HG03442 (cell line): ENCODE results near the gene OR10G8.
A peak's percentile ranks its signal among the peaks of the same experiment; 100 is the strongest.

ENCODE experiments used
- ATAC-seq: cut with Tn5 transposase; IDR thresholded peaks from one replicate; pipeline ENCODE4 v1.9.1; 2021; ENCODE audit warnings: mild to moderate bottlenecking, moderate library complexity; ENCODE audit not compliant: unreplicated experiment

Gene OR10G8

GRCh38 chr11:124075841-124076651 lies 49.4 kb downstream of the OR10G8 start:
- peak; percentile 75 for ATAC-seq

GRCh38 chr11:124077266-124077665 lies 50.7 kb downstream of the OR10G8 start:
- no peak for ATAC-seq

- ATAC-seq = no peak
These were observed 52.0 kb downstream of the OR10G8 start for GRCh38 chr11:124078591-124078990.

GRCh38 chr11:124079631-124080326 lies 53.2 kb downstream of the OR10G8 start:
- ATAC-seq = no peak
